Endodermal cell (in vitro differentiated cells): ENCODE data around the gene NLN. TPM values are rescaled to one million over a fixed set of nuclear protein-coding genes. Genes with fewer than 3 reads are reported as not detected.

ENCODE experiments used
- DNase-seq: peaks from one replicate; pipeline ENCODE4 v3.0.0-alpha.2; 2017
- H3K27ac ChIP-seq: 2 replicates; pipeline ENCODE4 v1.5.1; 2013; ENCODE audit warnings: mild to moderate bottlenecking, low read depth, low read length, moderate library complexity
- H3K27me3 ChIP-seq: 2 replicates; pipeline ENCODE4 v1.6.1; 2013; ENCODE audit warnings: mild to moderate bottlenecking, low read length, moderate library complexity; ENCODE audit not compliant: insufficient read depth, control insufficient read depth, poor library complexity, severe bottlenecking
- H3K36me3 ChIP-seq: 2 replicates; pipeline ENCODE4 v1.7.0; 2013; ENCODE audit warnings: mild to moderate bottlenecking, low read length, moderate library complexity; ENCODE audit not compliant: control insufficient read depth, insufficient read depth
- H3K4me1 ChIP-seq: one replicate; pipeline ENCODE4 v1.7.0; 2013; ENCODE audit warnings: low read length; ENCODE audit not compliant: control insufficient read depth, insufficient read depth
- H3K4me3 ChIP-seq: 2 replicates; pipeline ENCODE4 v1.5.1; 2013; ENCODE audit warnings: mild to moderate bottlenecking, low read length, moderate library complexity
- H3K9ac ChIP-seq: 2 replicates; pipeline ENCODE4 v1.6.1; 2013; ENCODE audit warnings: mild to moderate bottlenecking, low read length, moderate library complexity; ENCODE audit not compliant: poor library complexity, severe bottlenecking; ENCODE audit errors: extremely low read depth
- H3K9me3 ChIP-seq: 2 replicates; pipeline ENCODE4 v1.6.1; 2013; ENCODE audit warnings: mild to moderate bottlenecking, low read length, moderate library complexity; ENCODE audit not compliant: control insufficient read depth
- H3K27ac Mint-ChIP-seq: 2 replicates; pipeline ENCODE4 v1.8.0; 2020; ENCODE audit warnings: mixed read lengths
- H3K27me3 Mint-ChIP-seq: 2 replicates; pipeline ENCODE4 v1.8.0; 2021; ENCODE audit warnings: mild to moderate bottlenecking, mixed read lengths; ENCODE audit not compliant: insufficient read depth
- H3K36me3 Mint-ChIP-seq: 2 replicates; pipeline ENCODE4 v1.8.0; 2020; ENCODE audit warnings: low read depth, mixed read lengths
- H3K4me1 Mint-ChIP-seq: 2 replicates; pipeline ENCODE4 v1.8.0; 2020; ENCODE audit warnings: mixed read lengths
- H3K4me3 Mint-ChIP-seq: 2 replicates; pipeline ENCODE4 v1.8.0; 2020; ENCODE audit warnings: mild to moderate bottlenecking, moderate library complexity, mixed read lengths
- H3K9me3 Mint-ChIP-seq: 2 replicates; pipeline ENCODE4 v1.8.0; 2020; ENCODE audit warnings: mild to moderate bottlenecking, mixed read lengths
- CTCF ChIP-seq: fragments of 200-600 bp; sonication (generic); conservative IDR thresholded peaks from 2 replicates; pipeline ENCODE4 v1.5.0; 2021; ENCODE audit warnings: antibody characterized with exemption, mild to moderate bottlenecking
- WGBS, 2 experiments: methylation state at CpG; one replicate each; pipeline versions ENCODE4 v1.1.5 to v1.1.7; 2013; ENCODE audit warnings: missing lambda C conversion rate in 2 of 2, mixed read lengths in 1 of 2; ENCODE audit not compliant: insufficient coverage in 1 of 2, insufficient read length in 1 of 2; 5-methylcytosine and 5-hydroxymethylcytosine counted together
- total RNA-seq, 2 donors: library from RNA; stranded (reverse); fragmentation: NEBNext Ultra II Directional in 1 of 2; extraction: Animal tissue kit (Norgen Biotek cat#: 25700) in 1 of 2; gene quantifications; 2 replicates in 1 of 2; 3 replicates in 1 of 2; pipeline ENCODE4 v1.2.1, GENCODE V29; 2021

NLN gene
- total RNA-seq, 2 donors from 2014 or later, result 110 to 136 TPM

- Mint-ChIP-seq H3K36me3 (peaks cover 30% of the 10 kb centered on the region), H3K27ac (no peak overlapping the region), H3K4me1 (peaks cover 3% of the 10 kb centered on the region), H3K4me3 (no peak overlapping the region), H3K9me3 (no peaks in the 10 kb centered on the region), H3K27me3 (no peaks in the 10 kb centered on the region)
- no peak for DNase-seq
- no peak overlapping the region for H3K4me3 ChIP-seq
- 91 to 100% methylated on average over 1 to 3 of the region's 3 CpGs for WGBS, 2 experiments
- H3K36me3 ChIP-seq, result peaks cover 19% of the 10 kb centered on the region
- peaks cover 3% of the 10 kb centered on the region for H3K4me1 ChIP-seq
- H3K27me3 ChIP-seq, result peaks cover 27% of the 10 kb centered on the region
- no peaks in the 10 kb centered on the region for H3K9me3 ChIP-seq
- no peak overlapping the region for H3K27ac ChIP-seq
- no peak overlapping the region for H3K9ac ChIP-seq
- TF ChIP-seq CTCF, result no peak
Observed at GRCh38 chr5:65702036-65702435, 20.0 kb upstream of the NLN start.

GRCh38 chr5:65704621-65705239, 17.3 kb upstream of the NLN start:
- H3K27me3 Mint-ChIP-seq, result no peaks in the 10 kb centered on the region
- no peak for DNase-seq
- Histone ChIP-seq H3K9me3 (no peaks in the 10 kb centered on the region), H3K9ac (no peak overlapping the region), H3K36me3 (peaks cover 15% of the 10 kb centered on the region), H3K27ac (no peak overlapping the region), H3K4me1 (peaks cover 3% of the 10 kb centered on the region), H3K27me3 (peaks cover 23% of the 10 kb centered on the region), H3K4me3 (no peak overlapping the region)
- no peak overlapping the region for H3K27ac Mint-ChIP-seq
- 53 to 100% methylated on average over 1 to 2 of the region's 2 CpGs for WGBS, 2 experiments
- no peaks in the 10 kb centered on the region for H3K9me3 Mint-ChIP-seq
- peaks cover 34% of the 10 kb centered on the region for H3K36me3 Mint-ChIP-seq
- no peak overlapping the region for H3K4me3 Mint-ChIP-seq
- H3K4me1 Mint-ChIP-seq, result peaks cover 3% of the 10 kb centered on the region
- TF ChIP-seq CTCF, result no peak

GRCh38 chr5:65707663-65708062, 14.3 kb upstream of the NLN start:
- TF ChIP-seq CTCF, result no peak
- DNase-seq, result no peak
- Mint-ChIP-seq H3K4me3 (no peak overlapping the region), H3K27ac (no peak overlapping the region), H3K4me1 (peaks cover 3% of the 10 kb centered on the region), H3K36me3 (peaks cover 34% of the 10 kb centered on the region), H3K9me3 (no peaks in the 10 kb centered on the region), H3K27me3 (no peaks in the 10 kb centered on the region)
- H3K9me3 ChIP-seq, result no peaks in the 10 kb centered on the region
- WGBS, 2 experiments, result 89 to 100% methylated on average over 1 to 4 of the region's 4 CpGs
- peaks cover 15% of the 10 kb centered on the region for H3K27me3 ChIP-seq
- H3K4me1 ChIP-seq, result no peaks in the 10 kb centered on the region
- H3K36me3 ChIP-seq, result peaks cover 34% of the 10 kb centered on the region
- H3K27ac ChIP-seq, result no peak overlapping the region
- H3K4me3 ChIP-seq, result no peak overlapping the region
- no peak overlapping the region for H3K9ac ChIP-seq
